ENCODE results near the gene C3.

C3 gene

GRCh38 chr19:6744381-6745301 is 24.2 kb upstream of the C3 start:
- DNase-seq (ENCODE audit: low spot score): no peak

- no peak for DNase-seq (ENCODE audit: low spot score)
Measured at GRCh38 chr19:6743714-6744380, 23.4 kb upstream of the C3 start.

- DNase-seq (ENCODE audit: low spot score): no peak
Measured at GRCh38 chr19:6743066-6743465, 22.6 kb upstream of the C3 start.

- no peak for DNase-seq (ENCODE audit: low spot score)
Measured at GRCh38 chr19:6740589-6741343, 20.3 kb upstream of the C3 start.

GRCh38 chr19:6739883-6740588 is 19.6 kb upstream of the C3 start:
- no peak for DNase-seq (ENCODE audit: low spot score)

- DNase-seq (ENCODE audit: low spot score): peak; percentile 82
Measured at GRCh38 chr19:6739390-6739882, 19.0 kb upstream of the C3 start, which contains the start of gene TRIP10. TSS of gene TRIP10 (plus strand) at chr19:6739680. CDS start at chr19:6739762, 82 bp downstream.

GRCh38 chr19:6738787-6739389 is 18.4 kb upstream of the C3 start:
- DNase-seq (ENCODE audit: low spot score): peak; percentile 11

GRCh38 chr19:6737873-6738786 is 17.7 kb upstream of the C3 start:
- peak; percentile 84 for DNase-seq (ENCODE audit: low spot score)

- DNase-seq (ENCODE audit: low spot score): peak; percentile 100
Measured at GRCh38 chr19:6737284-6737872, 16.9 kb upstream of the C3 start, which contains the start of gene GPR108. TSS of gene GPR108 (minus strand) at chr19:6737580. CDS start at chr19:6737576, 4 bp downstream.

- DNase-seq (ENCODE audit: low spot score): no peak
Measured at GRCh38 chr19:6736917-6737283, 16.4 kb upstream of the C3 start.

- DNase-seq (ENCODE audit: low spot score): peak; percentile 82
Measured at GRCh38 chr19:6736169-6736916, 15.9 kb upstream of the C3 start.

- no peak for DNase-seq (ENCODE audit: low spot score)
Measured at GRCh38 chr19:6735181-6735911, 14.9 kb upstream of the C3 start.

GRCh38 chr19:6734096-6734696 is 13.7 kb upstream of the C3 start:
- no peak for DNase-seq (ENCODE audit: low spot score)

GRCh38 chr19:6733338-6734095 is 13.1 kb upstream of the C3 start:
- DNase-seq (ENCODE audit: low spot score): no peak

GRCh38 chr19:6732803-6733337 is 12.4 kb upstream of the C3 start:
- DNase-seq (ENCODE audit: low spot score): no peak

GRCh38 chr19:6731822-6732221 is 11.4 kb upstream of the C3 start:
- no peak for DNase-seq (ENCODE audit: low spot score)
